Gastrocnemius medialis (tissue), 4 donors: Measurements from ENCODE around the gene LCE1A. TPM values are rescaled to one million over a fixed set of nuclear protein-coding genes. Genes with fewer than 3 reads are reported as not detected.

Experiments
- ATAC-seq, 2 donors: fragments of 150-250 bp; one replicate each; pipeline ENCODE4 v1.9.1; 2016
- DNase-seq, 2 donors: peaks; one replicate each; pipeline ENCODE4 v3.0.0-alpha.2; 2019
- H3K27ac ChIP-seq, 4 donors: fragments of 200-600 bp; sonication (generic); 1 replicate in 1 of 4; 2 replicates in 3 of 4; pipeline ENCODE4 v1.5.1; 2016 to 2018; ENCODE audit warnings: mild to moderate bottlenecking in 2 of 4, moderate library complexity in 1 of 4
- H3K27me3 ChIP-seq, 3 donors: fragments of 200-600 bp; sonication (generic) in 2 of 3; 1 replicate in 1 of 3; 2 replicates in 2 of 3; pipeline versions ENCODE4 v1.5.1 to v1.6.0; 2016 to 2019; ENCODE audit warnings: mild to moderate bottlenecking in 1 of 3, moderate library complexity in 1 of 3
- H3K36me3 ChIP-seq, 2 donors: fragments of 200-600 bp; sonication (generic) in 1 of 2; one replicate each; pipeline ENCODE4 v1.5.1; 2017 to 2018
- H3K4me1 ChIP-seq, 2 donors: fragments of 200-600 bp; sonication (generic) in 1 of 2; one replicate each; pipeline ENCODE4 v1.5.1; 2016 to 2017; ENCODE audit warnings: mild to moderate bottlenecking in 2 of 2
- H3K4me3 ChIP-seq, 4 donors: fragments of 200-600 bp; sonication (generic) in 3 of 4; 1 replicate in 1 of 4; 2 replicates in 3 of 4; pipeline ENCODE4 v1.5.1; 2016 to 2019; ENCODE audit warnings: mild to moderate bottlenecking in 2 of 4
- H3K9me3 ChIP-seq, 3 donors: fragments of 200-600 bp; sonication (generic) in 2 of 3; 1 replicate in 1 of 3; 2 replicates in 2 of 3; pipeline ENCODE4 v1.5.1; 2016 to 2019
- CTCF ChIP-seq, 5 experiments: fragments of 450-650 bp in 3 of 5; fragments of 200-600 bp in 2 of 5; sonication (generic) in 2 of 5; IDR thresholded peaks in 4 of 5; conservative IDR thresholded peaks in 1 of 5; 1 replicate in 4 of 5; 2 replicates in 1 of 5; pipeline ENCODE4 v1.5.1; 2016 to 2019; ENCODE audit warnings: antibody characterized with exemption in 5 of 5, mild to moderate bottlenecking in 3 of 5, moderate library complexity in 3 of 5
- POLR2A ChIP-seq, 2 donors: fragments of 450-650 bp; IDR thresholded peaks; one replicate each; pipeline ENCODE4 v1.6.1; 2017; ENCODE audit warnings: antibody characterized with exemption in 2 of 2, mild to moderate bottlenecking in 2 of 2, moderate library complexity in 2 of 2
- in situ Hi-C, 4 donors: fragments of 200-750 bp; cut with MboI; loops; one replicate each; pipeline versions ENCODE4 v1.15.0 to v1.8.0; 2017; ENCODE audit warnings: low sequenced_read_pairs in 4 of 4
- intact Hi-C: fragments of 100-400 bp; cut with DNase I; formaldehyde crosslinking; loops from one replicate; pipeline ENCODE4 v1.15.1; 2023; ENCODE audit warnings: low total_unique reads
- total RNA-seq, 4 donors: library from RNA; depleted of rRNA; stranded (reverse); fragments of >200 nt; gene quantifications; one replicate each; pipeline versions ENCODE4 v1.1.0 to v1.2.3, GENCODE V29; 2016

The LCE1A gene
- total RNA-seq, 4 donors from 2014 or later = not detected

GRCh38 chr1:152861374-152861773 lies 34.1 kb downstream of the LCE1A start:
- Histone ChIP-seq H3K36me3 (no peaks in the 10 kb centered on the region), H3K4me3 (no peak overlapping the region), H3K27ac (no peak overlapping the region), H3K4me1 (no peaks in the 10 kb centered on the region), H3K9me3 (no peaks in the 10 kb centered on the region), H3K27me3 (no peaks in the 10 kb centered on the region)
- in situ Hi-C loops = no loop called here
- intact Hi-C loops = no loop called here
- TF ChIP-seq CTCF (IDR thresholded peaks at IDR 0.05 in 4 of 5, conservative IDR thresholded peaks at IDR 0.05 in 1 of 5) = no peak
- TF ChIP-seq POLR2A (IDR thresholded peaks at IDR 0.05) = no peak
- ATAC-seq (no peak), DNase-seq (no peak)

GRCh38 chr1:152864443-152864842 lies 37.2 kb downstream of the LCE1A start:
- H3K36me3 ChIP-seq = no peaks in the 10 kb centered on the region
- no peaks in the 10 kb centered on the region for H3K27me3 ChIP-seq
- no peak overlapping the region for H3K27ac ChIP-seq
- no peaks in the 10 kb centered on the region for H3K9me3 ChIP-seq
- intact Hi-C loops = no loop called here
- TF ChIP-seq CTCF (IDR thresholded peaks at IDR 0.05 in 4 of 5, conservative IDR thresholded peaks at IDR 0.05 in 1 of 5) = no peak
- no peak for TF ChIP-seq POLR2A (IDR thresholded peaks at IDR 0.05)
- DNase-seq (no peak), ATAC-seq (no peak)
- in situ Hi-C loops = no loop called here
- no peak overlapping the region for H3K4me3 ChIP-seq
- no peaks in the 10 kb centered on the region for H3K4me1 ChIP-seq

DNA sequence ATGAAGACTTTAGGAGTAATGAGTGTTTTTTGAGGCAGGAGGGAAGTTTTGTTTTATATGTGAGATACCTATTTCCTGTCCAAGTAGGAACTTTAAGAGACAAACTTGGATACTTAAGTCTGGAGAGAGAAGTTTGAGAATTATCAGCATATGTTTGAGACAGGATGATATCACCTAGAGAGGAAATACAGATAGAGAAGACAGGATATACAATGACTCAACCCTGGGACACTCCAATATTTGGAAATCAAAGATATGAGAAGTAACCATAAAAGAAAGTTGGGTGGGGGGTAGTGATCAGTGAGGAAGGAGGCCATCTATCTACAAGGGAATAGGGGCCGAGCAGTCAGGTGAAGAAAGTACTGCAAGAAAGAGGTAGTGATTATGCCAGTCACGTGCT lies 39.0 kb downstream of the LCE1A start:
- Histone ChIP-seq H3K4me3 (no peak overlapping the region), H3K4me1 (no peaks in the 10 kb centered on the region), H3K27me3 (no peaks in the 10 kb centered on the region), H3K36me3 (no peaks in the 10 kb centered on the region), H3K27ac (no peak overlapping the region), H3K9me3 (no peaks in the 10 kb centered on the region)
- TF ChIP-seq CTCF (IDR thresholded peaks at IDR 0.05 in 4 of 5, conservative IDR thresholded peaks at IDR 0.05 in 1 of 5) (no peak), POLR2A (IDR thresholded peaks at IDR 0.05) (no peak)
- in situ Hi-C loops = no loop called here
- DNase-seq (no peak), ATAC-seq (no peak)
- intact Hi-C loops = no loop called here

GRCh38 chr1:152869808-152870419 lies 42.6 kb downstream of the LCE1A start:
- intact Hi-C loops = no loop called here
- peak in 1 of 2 donors; percentile 23 for DNase-seq
- H3K4me1 ChIP-seq = no peaks in the 10 kb centered on the region
- no peaks in the 10 kb centered on the region for H3K9me3 ChIP-seq
- no peak overlapping the region for H3K27ac ChIP-seq
- in situ Hi-C loops = no loop called here
- no peaks in the 10 kb centered on the region for H3K27me3 ChIP-seq
- TF ChIP-seq POLR2A (IDR thresholded peaks at IDR 0.05) (no peak), CTCF (IDR thresholded peaks at IDR 0.05 in 4 of 5, conservative IDR thresholded peaks at IDR 0.05 in 1 of 5) (peak in 4 of 5 experiments; percentile 14 to 55 (median 24))
- no peak overlapping the region for H3K4me3 ChIP-seq
- no peaks in the 10 kb centered on the region for H3K36me3 ChIP-seq
- no peak for ATAC-seq
